ENCODE measurements around the gene ALX4. TPM values are rescaled to one million over a fixed set of nuclear protein-coding genes. Genes with fewer than 3 reads are reported as not detected.

The ALX4 gene
- not detected for polyA plus RNA-seq (ENCODE audit: low read depth in 6 of 6)

DNA sequence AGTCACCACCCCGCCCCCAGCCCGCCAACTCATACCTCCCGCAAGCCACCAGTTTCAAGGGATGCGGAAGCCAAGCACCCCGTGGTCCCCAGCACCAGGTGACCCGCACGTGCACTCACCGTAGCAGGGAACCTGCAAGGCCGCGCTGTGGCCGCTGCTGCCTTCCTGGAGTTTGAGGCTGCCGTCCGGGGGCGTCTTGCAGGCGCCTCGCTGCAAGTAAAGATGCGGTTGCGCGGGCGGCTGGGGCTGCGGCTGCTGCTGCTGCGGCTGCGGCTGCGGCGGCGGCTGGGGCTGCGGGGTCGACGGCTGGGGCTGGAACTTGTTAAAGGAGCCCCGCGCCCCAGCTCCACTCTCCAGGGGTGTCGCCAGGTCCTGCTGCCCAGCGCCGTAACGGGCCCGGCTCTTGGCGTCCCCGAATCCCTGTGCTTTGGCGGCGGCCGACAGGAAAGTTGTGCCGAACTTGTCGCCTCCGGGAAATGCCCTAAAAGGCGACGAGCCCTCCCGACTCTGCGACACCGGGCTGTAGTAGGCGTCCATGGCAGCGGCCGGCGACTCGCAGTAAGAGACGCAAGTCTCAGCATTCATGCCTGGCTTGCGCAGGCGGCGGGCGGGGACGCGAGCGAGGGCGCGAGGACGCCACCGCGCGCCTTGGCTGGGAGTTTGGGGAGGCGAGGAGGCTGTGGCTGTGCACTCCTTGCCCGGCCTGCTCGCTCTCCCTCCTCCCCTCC, at the start of gene ALX4:
ALX4 (minus strand) TSS at position 662 of the 728 bp plus-strand sequence; CDS start at position 585, 77 bp downstream.
- Mint-ChIP-seq H3K9me3 (peaks cover 0 to 12% (median 5%) of the 10 kb centered on the region in 7 donors), H3K36me3 (peaks cover 0 to 6% of the 10 kb centered on the region in 2 donors), H3K27me3 (peaks cover 72 to 97% (median 88%) of the 10 kb centered on the region in 3 donors), H3K27ac (peak within 1 kb of the TSS in 3 of 6 donors; percentile 57 to 85 (median 68)), H3K4me3 (peak within 1 kb of the TSS; percentile 70 to 93 (median 80)), H3K4me1 (peaks cover 23 to 57% (median 51%) of the 10 kb centered on the region in 3 donors)
- ATAC-seq (ENCODE audit: low read depth in 2 of 2) (peak; percentile 34 to 40), DNase-seq (peak; percentile 35)

GRCh38 chr11:44359162-44359561, 49.2 kb upstream of the ALX4 start:
- Mint-ChIP-seq H3K4me3 (no peak overlapping the region), H3K36me3 (peaks cover 6 to 8% of the 10 kb centered on the region in 2 donors), H3K27me3 (peaks cover 27 to 52% (median 39%) of the 10 kb centered on the region in 3 donors), H3K4me1 (no peaks in the 10 kb centered on the region), H3K27ac (no peak overlapping the region), H3K9me3 (peaks cover 6 to 8% (median 7%) of the 10 kb centered on the region in 7 donors)
- ATAC-seq (ENCODE audit: low read depth in 2 of 2): no peak
- no peak for DNase-seq

GRCh38 chr11:44358713-44359112, 48.8 kb upstream of the ALX4 start:
- Mint-ChIP-seq H3K9me3 (peaks cover 3 to 4% (median 3%) of the 10 kb centered on the region in 7 donors), H3K27ac (no peak overlapping the region), H3K27me3 (peaks cover 27 to 48% (median 34%) of the 10 kb centered on the region in 3 donors), H3K4me1 (no peaks in the 10 kb centered on the region), H3K4me3 (peak overlapping the region in 1 of 8 donors; percentile 47), H3K36me3 (peaks cover 2 to 3% of the 10 kb centered on the region in 2 donors)
- ATAC-seq (ENCODE audit: low read depth in 2 of 2): no peak
- DNase-seq: no peak

GRCh38 chr11:44357711-44358110, 47.8 kb upstream of the ALX4 start:
- no peak for ATAC-seq (ENCODE audit: low read depth in 2 of 2)
- Mint-ChIP-seq H3K27me3 (peaks cover 27 to 42% (median 27%) of the 10 kb centered on the region in 3 donors), H3K4me1 (peaks cover 0 to 2% (median 0%) of the 10 kb centered on the region in 3 donors), H3K36me3 (no peaks in the 10 kb centered on the region), H3K4me3 (no peak overlapping the region), H3K9me3 (no peaks in the 10 kb centered on the region), H3K27ac (no peak overlapping the region)
- no peak for DNase-seq

- ATAC-seq (ENCODE audit: low read depth in 2 of 2): no peak
- Mint-ChIP-seq H3K27ac (no peak overlapping the region), H3K9me3 (peaks cover 0 to 5% (median 0%) of the 10 kb centered on the region in 7 donors), H3K4me1 (peaks cover 10 to 13% (median 10%) of the 10 kb centered on the region in 3 donors), H3K36me3 (peaks cover 0 to 9% of the 10 kb centered on the region in 2 donors), H3K4me3 (no peak overlapping the region), H3K27me3 (peaks cover 20 to 35% (median 29%) of the 10 kb centered on the region in 3 donors)
- DNase-seq: no peak
Observed at GRCh38 chr11:44356351-44356750, 46.4 kb upstream of the ALX4 start.

DNA sequence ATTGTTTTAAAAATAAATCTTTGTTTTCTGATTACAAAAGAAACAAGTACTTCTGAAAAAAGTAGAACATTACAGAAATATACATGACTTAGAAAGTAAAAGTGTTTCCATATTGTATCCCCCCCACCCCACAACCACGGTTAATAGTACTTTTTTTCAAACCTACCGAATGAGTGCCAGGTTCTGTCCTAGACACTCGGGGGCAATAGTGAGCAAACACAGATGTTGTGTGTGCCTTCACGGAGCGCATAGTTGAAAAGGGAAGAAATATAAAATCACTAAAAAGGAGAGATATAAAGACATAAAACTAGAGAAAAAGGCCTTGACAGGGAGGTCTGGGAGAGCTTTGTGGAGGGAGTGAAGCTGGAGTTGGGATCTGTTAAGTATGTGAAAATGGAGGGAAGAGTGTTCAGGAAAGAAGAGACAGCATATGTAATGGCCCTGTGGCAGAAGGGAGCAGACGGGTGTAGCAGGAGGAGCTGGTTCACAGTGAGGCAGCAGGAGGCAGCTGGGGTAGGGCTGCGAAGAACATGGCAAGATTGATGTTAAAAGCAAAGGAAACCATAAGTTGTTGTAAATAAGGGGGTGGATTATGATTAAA, 42.1 kb upstream of the ALX4 start:
- Mint-ChIP-seq H3K36me3 (peaks cover 3 to 9% of the 10 kb centered on the region in 2 donors), H3K27ac (peak overlapping the region in 5 of 6 donors; percentile 3 to 87 (median 71)), H3K4me3 (peak overlapping the region in 6 of 8 donors; percentile 37 to 94 (median 84)), H3K27me3 (peaks cover 18 to 36% (median 29%) of the 10 kb centered on the region in 3 donors), H3K4me1 (peaks cover 31 to 39% (median 34%) of the 10 kb centered on the region in 3 donors), H3K9me3 (peaks cover 0 to 5% (median 0%) of the 10 kb centered on the region in 7 donors)
- no peak for ATAC-seq (ENCODE audit: low read depth in 2 of 2)
- no peak for DNase-seq

DNA sequence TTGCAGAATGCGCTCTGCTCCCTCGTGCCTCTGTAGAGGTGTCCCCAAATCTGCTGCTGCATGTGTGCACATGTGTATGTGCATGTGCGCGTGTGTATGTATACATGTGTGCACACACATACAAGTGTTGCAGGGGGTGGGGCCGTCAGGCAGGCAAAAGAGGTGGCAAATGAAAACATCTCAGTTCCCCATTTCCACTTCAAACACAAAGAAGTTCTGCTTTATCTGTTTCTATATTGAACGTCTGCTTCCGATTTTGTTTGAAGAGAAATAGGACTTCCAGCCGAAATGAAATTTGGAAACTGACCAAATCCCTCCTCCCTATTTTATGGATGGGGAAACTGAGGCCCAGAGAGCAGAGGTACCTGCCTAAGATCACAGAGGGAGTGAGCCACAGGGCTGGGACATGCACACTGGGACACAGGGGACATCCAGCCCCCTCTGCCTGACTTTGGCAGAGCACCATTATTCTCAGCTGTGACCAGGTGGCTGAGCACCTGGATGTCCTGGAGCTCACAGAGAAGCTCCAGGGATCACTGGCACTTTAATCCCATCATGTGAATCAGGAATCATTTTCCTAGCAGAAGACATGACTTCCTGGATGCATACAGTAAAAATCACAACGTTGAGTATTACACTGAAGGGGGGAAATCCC, 41.2 kb upstream of the ALX4 start:
- Mint-ChIP-seq H3K27me3 (peaks cover 18 to 40% (median 30%) of the 10 kb centered on the region in 3 donors), H3K4me1 (peaks cover 31 to 45% (median 34%) of the 10 kb centered on the region in 3 donors), H3K9me3 (peaks cover 0 to 5% (median 0%) of the 10 kb centered on the region in 7 donors), H3K4me3 (peak overlapping the region; percentile 63 to 94 (median 89)), H3K27ac (peak overlapping the region; percentile 49 to 95 (median 88)), H3K36me3 (peaks cover 3 to 9% of the 10 kb centered on the region in 2 donors)
- DNase-seq (peak; percentile 66), ATAC-seq (ENCODE audit: low read depth in 2 of 2) (peak; percentile 93 to 97)

DNA sequence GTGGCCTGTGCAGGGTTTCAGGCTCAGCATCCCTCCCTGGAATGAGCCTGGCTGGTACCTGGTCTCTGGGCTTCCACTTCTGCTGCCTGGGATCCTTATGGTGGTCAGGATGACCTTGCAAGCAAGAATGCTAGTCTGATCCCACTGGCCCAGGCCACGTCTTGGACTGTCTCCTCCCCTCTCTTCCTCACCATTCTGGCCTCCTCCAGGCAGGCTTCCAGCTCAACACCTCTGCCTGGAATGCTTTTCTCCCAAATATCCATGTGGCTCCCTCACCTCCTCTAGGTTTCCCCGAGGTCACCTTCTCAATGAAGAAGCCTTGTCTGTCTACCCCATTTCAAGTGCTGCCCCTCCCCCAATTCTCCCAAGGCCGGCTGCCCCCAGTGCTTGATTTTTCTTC, 39.4 kb upstream of the ALX4 start:
- Mint-ChIP-seq H3K27me3 (peaks cover 13 to 34% (median 23%) of the 10 kb centered on the region in 3 donors), H3K9me3 (peaks cover 0 to 5% (median 0%) of the 10 kb centered on the region in 7 donors), H3K36me3 (peaks cover 3 to 9% of the 10 kb centered on the region in 2 donors), H3K27ac (peak overlapping the region in 1 of 6 donors; percentile 74), H3K4me1 (peaks cover 31 to 45% (median 34%) of the 10 kb centered on the region in 3 donors), H3K4me3 (peak overlapping the region in 1 of 8 donors; percentile 25)
- DNase-seq: no peak
- no peak for ATAC-seq (ENCODE audit: low read depth in 2 of 2)

DNA sequence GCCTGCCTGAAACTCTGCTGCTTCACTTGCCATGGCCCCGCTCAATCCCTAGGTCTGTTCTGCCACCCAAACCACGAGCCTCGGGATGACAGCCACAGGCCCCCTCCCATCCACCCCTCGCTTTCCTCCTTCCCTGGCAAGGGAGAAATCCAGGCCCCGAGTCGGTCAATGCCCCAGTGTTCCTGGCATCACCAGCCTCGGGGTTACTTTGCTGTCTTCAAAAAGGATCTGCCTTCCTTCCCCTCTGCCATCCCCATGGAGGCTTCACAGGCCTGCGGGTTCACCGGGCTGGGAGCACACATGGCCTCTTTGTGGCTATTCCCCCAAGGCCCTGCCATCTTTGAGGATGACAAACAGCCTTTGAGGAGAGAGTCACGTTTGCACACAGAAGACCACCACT, 38.8 kb upstream of the ALX4 start:
- Mint-ChIP-seq H3K36me3 (peaks cover 3 to 9% of the 10 kb centered on the region in 2 donors), H3K4me3 (no peak overlapping the region), H3K4me1 (peaks cover 31 to 45% (median 34%) of the 10 kb centered on the region in 3 donors), H3K27me3 (peaks cover 15 to 34% (median 23%) of the 10 kb centered on the region in 3 donors), H3K9me3 (peaks cover 0 to 5% (median 0%) of the 10 kb centered on the region in 7 donors), H3K27ac (peak overlapping the region in 1 of 6 donors; percentile 21)
- DNase-seq: no peak
- ATAC-seq (ENCODE audit: low read depth in 2 of 2): no peak

DNA sequence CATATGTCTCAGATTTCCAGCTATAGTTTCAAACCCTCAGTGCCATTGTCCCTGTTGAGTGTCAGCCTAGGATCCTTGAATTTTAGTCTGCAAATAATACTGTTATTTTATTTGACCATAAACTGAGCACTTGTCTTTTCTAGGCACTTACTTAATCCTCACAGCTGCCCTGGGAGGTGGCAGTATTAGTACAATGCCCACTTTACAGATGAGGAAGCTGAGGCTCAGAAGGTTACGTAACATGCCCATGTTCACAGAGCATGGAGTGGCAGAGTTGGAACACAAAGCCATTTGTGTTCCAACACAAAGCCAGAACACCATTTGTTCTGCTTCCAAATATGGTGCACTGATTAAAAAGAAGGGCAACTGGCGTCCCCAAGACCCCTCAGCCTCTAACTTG, 38.2 kb upstream of the ALX4 start:
- Mint-ChIP-seq H3K36me3 (peaks cover 3 to 9% of the 10 kb centered on the region in 2 donors), H3K27me3 (peaks cover 19 to 34% (median 27%) of the 10 kb centered on the region in 3 donors), H3K27ac (no peak overlapping the region), H3K9me3 (peaks cover 0 to 5% (median 0%) of the 10 kb centered on the region in 7 donors), H3K4me1 (peaks cover 31 to 45% (median 34%) of the 10 kb centered on the region in 3 donors), H3K4me3 (no peak overlapping the region)
- ATAC-seq (ENCODE audit: low read depth in 2 of 2) (no peak), DNase-seq (no peak)

- Mint-ChIP-seq H3K4me1 (peaks cover 31 to 45% (median 31%) of the 10 kb centered on the region in 3 donors), H3K27me3 (peaks cover 19 to 34% (median 32%) of the 10 kb centered on the region in 3 donors), H3K27ac (no peak overlapping the region), H3K9me3 (peaks cover 0 to 5% (median 0%) of the 10 kb centered on the region in 7 donors), H3K36me3 (peaks cover 3 to 9% of the 10 kb centered on the region in 2 donors), H3K4me3 (no peak overlapping the region)
- ATAC-seq (ENCODE audit: low read depth in 2 of 2) (no peak), DNase-seq (no peak)
Observed at GRCh38 chr11:44347538-44347937, 37.6 kb upstream of the ALX4 start.

- H3K27me3 Mint-ChIP-seq: peaks cover 21 to 36% (median 30%) of the 10 kb centered on the region in 3 donors
- H3K9me3 Mint-ChIP-seq: peaks cover 0 to 4% (median 0%) of the 10 kb centered on the region in 7 donors
- peaks cover 3 to 4% of the 10 kb centered on the region in 2 donors for H3K36me3 Mint-ChIP-seq
- peaks cover 28 to 41% (median 28%) of the 10 kb centered on the region in 3 donors for H3K4me1 Mint-ChIP-seq
- H3K27ac Mint-ChIP-seq: peak overlapping the region in 2 of 6 donors; percentile 39 to 44
- ATAC-seq (ENCODE audit: low read depth in 2 of 2): no peak
- no peak overlapping the region for H3K4me3 Mint-ChIP-seq
- DNase-seq: no peak
Observed at GRCh38 chr11:44346983-44347382, 37.0 kb upstream of the ALX4 start.

GRCh38 chr11:44345781-44346180, 35.8 kb upstream of the ALX4 start:
- Mint-ChIP-seq H3K36me3 (peaks cover 0 to 3% of the 10 kb centered on the region in 2 donors), H3K27ac (peak overlapping the region in 1 of 6 donors; percentile 82), H3K9me3 (peaks cover 0 to 4% (median 0%) of the 10 kb centered on the region in 7 donors), H3K4me1 (peaks cover 15 to 29% (median 16%) of the 10 kb centered on the region in 3 donors), H3K27me3 (peaks cover 14 to 41% (median 26%) of the 10 kb centered on the region in 3 donors), H3K4me3 (no peak overlapping the region)
- ATAC-seq (ENCODE audit: low read depth in 2 of 2) (no peak), DNase-seq (no peak)
